Mesenteric fat pad (tissue), 1 donor: Measurements from ENCODE around the gene RTP2. TPM values are rescaled to one million over a fixed set of nuclear protein-coding genes. Genes with fewer than 3 reads are reported as not detected.
"Not testable (repeated sequence)": the region's sequence is repeated elsewhere in the genome, so short reads cannot be mapped to it uniquely, and the experiment has no call there.

Experiments
- DNase-seq: peaks from one replicate; pipeline ENCODE4 v3.0.0-alpha.2; 2020; ENCODE audit warnings: low spot score
- total RNA-seq: library from RNA; stranded (reverse); fragmentation: NEBNext Ultra II Directional; extraction: Animal tissue kit (Norgen Biotek cat#: 25700); gene quantifications from one replicate; pipeline ENCODE4 v1.2.1, GENCODE V29; 2021
- donor health status: DM: yes; HTN: yes; CAD: no.

The RTP2 gene
- total RNA-seq, 1 donor from 2014 or later = not detected

- DNase-seq = no peak
Observed at GRCh38 chr3:187717572-187717971, 15.2 kb upstream of the RTP2 start.

DNA sequence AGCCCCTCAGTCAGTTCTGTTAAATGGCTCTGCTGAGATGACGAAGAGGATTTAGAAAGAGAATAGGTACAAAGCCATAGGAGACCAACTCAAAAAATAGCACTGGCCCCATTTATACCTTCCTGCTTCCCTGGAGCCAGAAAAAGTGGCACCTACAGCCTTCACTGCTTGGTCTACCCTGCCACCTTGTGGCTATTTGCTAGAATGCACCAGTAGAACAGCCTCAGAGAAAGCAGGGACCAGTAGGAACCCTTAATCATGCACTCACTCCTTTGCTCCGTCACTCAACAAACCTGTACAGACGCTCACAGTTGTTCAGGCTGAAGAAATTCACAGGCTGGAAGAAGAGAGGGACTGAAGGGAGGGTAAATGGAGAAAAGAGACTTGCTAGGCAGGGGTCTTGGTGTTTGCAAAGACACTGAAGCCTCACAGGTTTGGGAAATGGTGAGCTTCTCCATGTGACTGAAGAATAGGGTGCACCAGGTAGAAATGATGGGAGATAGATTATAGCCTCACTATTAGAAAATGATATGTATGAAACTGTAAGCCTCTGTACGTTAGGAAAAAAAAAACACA lies 12.1 kb upstream of the RTP2 start:
- no peak for DNase-seq

- DNase-seq = no peak
Observed at GRCh38 chr3:187713504-187713903, 11.1 kb upstream of the RTP2 start.

- no peak for DNase-seq
Observed at GRCh38 chr3:187709155-187709554, 6.8 kb upstream of the RTP2 start.

DNA sequence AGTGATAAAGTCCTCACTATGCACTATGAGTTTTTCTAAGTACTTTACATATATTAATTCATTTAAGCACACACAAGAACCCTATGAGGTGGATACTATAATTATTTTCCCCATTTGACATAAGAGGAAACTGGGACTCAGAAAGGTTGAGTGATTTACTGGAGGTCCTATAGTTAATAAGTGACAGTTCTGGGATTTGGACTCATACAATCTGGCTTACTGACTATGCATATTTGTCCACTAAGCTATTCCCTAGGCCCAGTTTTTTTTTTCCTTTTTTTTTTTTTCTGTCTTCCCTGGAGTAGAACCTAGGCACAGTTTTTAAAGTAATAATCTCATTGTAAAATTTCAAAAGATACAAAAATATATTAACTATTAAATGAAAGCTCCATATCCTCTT lies 6.3 kb upstream of the RTP2 start:
- no peak for DNase-seq

DNA sequence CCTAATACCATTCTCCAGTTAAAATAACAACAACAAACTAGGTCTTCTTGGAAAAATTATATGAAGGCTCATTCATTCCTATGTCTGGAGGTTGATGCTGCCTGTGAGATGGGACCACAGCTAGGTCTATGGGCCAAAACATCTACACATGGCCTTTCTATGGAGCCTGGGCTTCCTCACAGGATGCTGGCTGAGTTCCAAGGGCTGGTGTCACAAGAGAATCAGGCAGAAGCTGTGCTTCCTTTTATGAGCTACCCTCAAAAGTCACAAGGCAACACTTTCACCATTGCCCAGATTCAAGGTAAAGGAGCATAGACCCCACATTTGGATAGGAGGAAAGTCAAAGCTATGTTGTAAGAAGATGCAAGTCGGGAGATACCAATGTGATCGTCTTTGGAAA lies 4.6 kb upstream of the RTP2 start:
- no peak for DNase-seq

- DNase-seq = no peak
Observed at GRCh38 chr3:187705164-187705563, 2.8 kb upstream of the RTP2 start.

DNA sequence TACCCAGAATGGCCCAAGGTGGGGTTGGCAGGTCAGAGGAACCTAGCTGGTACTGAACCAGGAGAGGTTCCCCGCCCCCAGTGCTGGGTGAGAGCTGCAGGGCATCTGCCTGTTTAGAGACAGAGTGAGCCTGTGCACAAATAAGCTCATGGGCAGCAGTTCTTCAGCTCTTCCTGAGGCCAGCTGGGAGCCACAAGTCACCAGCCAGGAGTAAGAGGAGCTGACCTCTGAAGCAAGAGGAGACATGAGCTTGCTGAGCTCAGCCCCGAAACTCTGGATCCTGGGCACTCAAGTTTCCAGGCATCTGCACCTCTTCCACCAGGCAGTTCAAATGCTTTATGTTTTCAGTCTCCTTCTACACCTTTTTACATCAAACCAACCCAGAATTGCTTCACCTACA lies 2.1 kb downstream of the RTP2 start:
- DNase-seq = no peak

GRCh38 chr3:187698499-187699399 lies 3.6 kb downstream of the RTP2 start:
- no peak for DNase-seq

GRCh38 chr3:187696021-187696420 lies 6.3 kb downstream of the RTP2 start:
- no peak for DNase-seq

GRCh38 chr3:187695449-187695848 lies 6.9 kb downstream of the RTP2 start:
- DNase-seq = no peak

DNA sequence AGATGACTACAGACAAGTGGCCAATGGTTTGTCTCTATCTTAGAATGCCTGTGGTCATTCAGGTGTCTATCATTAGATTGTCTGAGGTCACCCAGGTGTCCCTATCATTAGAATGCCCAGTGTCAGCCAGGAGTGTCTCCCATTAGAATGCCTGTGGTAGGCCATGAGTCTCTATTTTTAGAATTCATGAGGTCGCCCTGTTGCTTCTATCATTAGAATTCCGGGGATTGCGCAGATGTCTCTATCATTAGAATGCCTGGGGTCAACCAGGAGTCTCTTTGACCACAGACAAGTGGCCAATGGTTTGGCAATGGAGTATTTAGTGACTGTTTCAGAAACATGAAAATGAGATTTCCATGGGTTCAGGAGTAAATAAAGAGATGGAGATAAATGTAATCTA lies 7.6 kb downstream of the RTP2 start:
- no peak for DNase-seq

GRCh38 chr3:187693431-187693830 lies 8.9 kb downstream of the RTP2 start:
- DNase-seq = no peak

GRCh38 chr3:187689984-187690383 lies 12.4 kb downstream of the RTP2 start:
- no peak for DNase-seq

- no peak for DNase-seq
Observed at GRCh38 chr3:187686621-187687273, 15.6 kb downstream of the RTP2 start.

- DNase-seq = no peak
Observed at GRCh38 chr3:187685948-187686347, 16.4 kb downstream of the RTP2 start.

DNA sequence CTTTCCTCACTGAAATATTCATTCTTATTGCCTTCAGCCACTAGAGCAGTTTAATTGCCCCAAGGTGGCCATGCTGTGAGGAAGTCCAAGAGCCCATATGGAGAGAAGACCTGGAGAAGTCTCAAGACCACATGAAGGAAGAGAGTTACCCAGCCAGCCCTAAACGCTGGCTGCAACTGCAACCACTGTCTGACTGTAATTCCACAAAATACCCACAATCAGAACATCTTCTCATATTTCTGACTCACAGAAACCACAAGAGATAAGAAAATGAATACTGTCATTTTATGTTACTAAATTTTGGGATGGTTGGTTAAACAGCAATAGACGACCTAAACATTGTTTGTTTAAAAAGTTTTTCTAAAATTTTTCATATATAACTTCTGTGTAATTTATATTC lies 17.5 kb downstream of the RTP2 start:
- DNase-seq = no peak

DNA sequence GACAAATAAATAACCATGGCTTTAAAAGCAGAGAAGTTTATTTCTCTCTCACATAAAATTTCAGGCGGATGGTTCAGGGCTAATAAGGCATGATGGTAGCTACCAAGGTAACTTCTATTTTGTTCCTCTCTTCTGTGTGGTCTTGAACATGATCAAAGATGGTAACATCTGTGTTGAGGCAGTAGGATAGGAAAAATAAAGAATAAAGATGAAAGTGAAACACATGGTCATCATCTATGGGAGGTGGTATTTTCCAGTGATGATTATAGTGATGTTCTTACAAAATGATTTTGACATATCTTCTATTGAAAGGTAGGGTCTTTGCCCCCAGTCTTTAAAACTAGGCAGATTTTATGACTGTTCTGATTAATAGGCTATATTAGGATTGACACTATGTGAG lies 17.9 kb downstream of the RTP2 start:
- DNase-seq = no peak

DNA sequence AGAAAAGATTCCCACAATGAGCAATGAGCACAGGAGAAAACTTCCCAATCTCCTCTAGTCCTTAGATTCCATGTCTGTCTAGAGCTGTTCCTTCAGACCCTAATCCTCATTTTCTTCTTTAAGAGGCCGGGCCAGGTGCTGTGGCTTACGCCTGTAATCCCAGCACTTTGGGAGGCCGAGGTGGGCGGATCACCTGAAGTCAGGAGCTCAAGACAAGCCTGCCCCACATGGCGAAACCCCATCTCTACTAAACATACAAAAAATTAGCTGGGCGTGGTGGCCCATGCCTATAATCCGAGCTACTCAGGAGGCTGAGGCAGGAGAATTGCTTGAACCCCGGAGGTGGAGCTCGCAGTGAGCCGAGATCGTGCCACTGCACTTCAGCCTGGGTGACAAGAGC lies 20.6 kb downstream of the RTP2 start:
- not testable (repeated sequence) for DNase-seq

DNA sequence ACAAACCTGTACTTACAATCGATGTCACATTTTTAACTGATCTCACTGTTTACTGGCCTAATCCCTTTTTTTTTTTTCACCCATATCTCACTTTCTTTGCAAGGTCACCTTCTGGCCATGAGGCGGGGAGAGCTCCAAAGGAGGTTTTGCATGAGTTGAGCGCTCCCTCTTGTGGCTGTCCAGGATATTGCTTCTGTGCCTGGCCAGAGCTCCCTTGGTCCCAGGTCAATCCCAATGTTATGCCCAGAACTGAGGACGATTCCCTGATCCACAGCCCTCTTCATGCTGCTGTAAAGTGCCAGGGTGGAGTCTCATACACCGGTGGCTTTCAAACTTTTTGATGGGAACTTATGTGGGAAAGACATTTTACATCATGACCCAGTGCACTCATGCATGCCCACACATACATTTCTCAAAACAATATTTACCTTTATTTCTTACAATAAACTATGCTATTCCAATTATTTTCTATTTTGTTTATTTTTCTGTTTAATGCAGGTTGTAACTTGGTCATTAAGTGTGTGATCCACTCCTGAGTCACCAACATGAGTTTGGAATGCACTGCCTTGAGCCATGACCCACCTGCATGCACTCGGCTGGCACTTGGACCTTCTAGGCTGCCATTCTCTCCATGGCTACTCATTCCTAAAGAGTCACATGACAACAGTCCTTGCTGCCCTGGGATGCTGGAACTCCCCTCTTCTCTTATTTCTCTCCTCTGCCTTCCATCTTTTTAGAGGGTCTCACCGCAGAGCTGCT lies 22.5 kb downstream of the RTP2 start:
- no peak for DNase-seq

DNA sequence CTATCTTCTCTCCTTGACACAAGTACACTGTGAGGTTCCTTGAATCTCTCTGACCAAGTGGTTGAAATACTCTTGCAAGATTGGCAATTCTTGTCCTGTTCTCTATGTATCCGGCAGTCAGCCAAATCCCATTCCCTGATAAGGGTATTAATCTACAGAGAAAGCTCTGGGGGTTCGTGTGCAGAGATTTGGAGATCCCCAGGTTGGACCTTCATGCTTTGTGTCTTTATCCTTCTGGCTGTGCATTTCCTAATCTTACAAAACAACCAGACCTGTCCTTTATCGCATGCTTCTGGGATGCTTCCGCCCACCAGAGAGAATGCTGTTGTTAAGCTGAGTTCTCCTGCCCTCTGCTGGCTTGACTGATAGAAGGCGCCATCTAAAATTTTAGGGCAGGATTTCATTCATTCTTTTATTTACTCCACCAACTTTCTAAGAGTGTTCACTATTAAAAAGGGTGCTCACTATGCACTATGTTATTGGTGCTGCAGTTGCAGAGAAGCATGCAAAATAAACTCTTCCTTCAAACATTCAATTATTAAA lies 23.6 kb downstream of the RTP2 start:
- DNase-seq = no peak
